Measurements from ENCODE around the gene ZSCAN23. TPM values are rescaled to one million over a fixed set of nuclear protein-coding genes. Genes with fewer than 3 reads are reported as not detected.
A peak's percentile ranks its signal among the peaks of the same experiment; 100 is the strongest.

Gene ZSCAN23
- polyA plus RNA-seq, 4 donors: 0.91 to 3.5 TPM; not detected in 2

DNA sequence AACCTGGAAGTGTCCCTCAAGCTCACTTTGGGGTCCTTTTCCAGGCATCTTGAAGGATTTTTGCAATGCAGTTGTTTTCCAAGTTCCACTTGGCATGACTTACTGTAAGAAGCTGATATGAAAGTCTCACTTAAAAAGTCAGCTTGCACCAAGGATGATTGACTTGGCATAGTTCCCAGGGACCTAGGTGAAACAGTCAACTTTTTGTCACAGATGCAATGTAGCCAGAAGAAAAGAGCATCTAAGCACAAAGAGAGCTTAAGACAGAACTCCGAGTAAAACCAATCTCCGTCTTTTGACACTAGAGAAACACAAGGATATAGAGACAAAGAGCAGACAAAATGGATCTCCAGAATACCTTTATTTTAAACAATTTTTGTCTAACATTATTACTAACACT is 41.1 kb downstream of the ZSCAN23 start:
- no peak for FAIRE-seq
- Histone ChIP-seq H3K9me3 (ENCODE audit: control insufficient read depth in 2 of 2, insufficient read depth in 1 of 2, low read depth in 1 of 2, low read length in 1 of 2) (no peaks in the 10 kb centered on the region), H3K27me3 (ENCODE audit: control insufficient read depth in 3 of 3, insufficient read depth in 3 of 3, low read length in 3 of 3) (peaks cover 0 to 10% (median 0%) of the 10 kb centered on the region in 3 donors), H3K4me3 (ENCODE audit: low read depth in 1 of 3, low read length in 3 of 3) (no peak overlapping the region), H3K36me3 (ENCODE audit: control insufficient read depth in 3 of 3, insufficient read depth in 2 of 3, low read depth in 1 of 3, low read length in 3 of 3) (peaks cover 0 to 4% (median 0%) of the 10 kb centered on the region in 3 donors), H3K27ac (ENCODE audit: low read depth in 1 of 3, low read length in 2 of 3) (no peak overlapping the region), H3K4me1 (ENCODE audit: control insufficient read depth in 3 of 3, insufficient read depth in 2 of 3, low read depth in 1 of 3, low read length in 2 of 3) (peaks cover 0 to 4% (median 0%) of the 10 kb centered on the region in 3 donors)
- DNase-seq: no peak
- 45 to 85% (median 55%) methylated on average over 2 of the region's 2 CpGs for WGBS, 3 donors

DNA sequence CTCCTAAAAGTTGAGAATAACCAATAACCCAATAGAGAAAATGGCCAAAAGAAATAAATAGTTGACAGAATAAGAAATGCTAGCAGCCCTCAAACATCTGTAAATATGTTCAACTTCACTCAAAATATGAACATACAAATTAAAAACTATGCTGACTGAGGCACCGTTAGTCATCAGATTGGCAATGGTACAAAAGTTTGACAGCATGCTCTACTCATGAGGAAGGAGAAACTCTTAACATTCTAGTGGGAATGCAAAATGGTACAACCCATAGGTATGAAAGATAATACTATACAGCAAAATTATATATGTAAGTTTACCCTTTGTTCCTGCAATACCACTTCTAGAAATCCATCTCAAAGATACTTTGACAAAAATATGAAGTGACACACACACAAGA is 42.1 kb downstream of the ZSCAN23 start:
- 48 to 88% (median 81%) methylated on average over 1 of the region's 1 CpG for WGBS, 3 donors
- Histone ChIP-seq H3K27me3 (ENCODE audit: control insufficient read depth in 3 of 3, insufficient read depth in 3 of 3, low read length in 3 of 3) (peaks cover 0 to 10% (median 0%) of the 10 kb centered on the region in 3 donors), H3K9me3 (ENCODE audit: control insufficient read depth in 2 of 2, insufficient read depth in 1 of 2, low read depth in 1 of 2, low read length in 1 of 2) (no peaks in the 10 kb centered on the region), H3K4me3 (ENCODE audit: low read depth in 1 of 3, low read length in 3 of 3) (no peak overlapping the region), H3K27ac (ENCODE audit: low read depth in 1 of 3, low read length in 2 of 3) (no peak overlapping the region), H3K36me3 (ENCODE audit: control insufficient read depth in 3 of 3, insufficient read depth in 2 of 3, low read depth in 1 of 3, low read length in 3 of 3) (peaks cover 0 to 4% (median 0%) of the 10 kb centered on the region in 3 donors), H3K4me1 (ENCODE audit: control insufficient read depth in 3 of 3, insufficient read depth in 2 of 3, low read depth in 1 of 3, low read length in 2 of 3) (peaks cover 0 to 7% (median 0%) of the 10 kb centered on the region in 3 donors)
- DNase-seq (no peak), FAIRE-seq (no peak)

DNA sequence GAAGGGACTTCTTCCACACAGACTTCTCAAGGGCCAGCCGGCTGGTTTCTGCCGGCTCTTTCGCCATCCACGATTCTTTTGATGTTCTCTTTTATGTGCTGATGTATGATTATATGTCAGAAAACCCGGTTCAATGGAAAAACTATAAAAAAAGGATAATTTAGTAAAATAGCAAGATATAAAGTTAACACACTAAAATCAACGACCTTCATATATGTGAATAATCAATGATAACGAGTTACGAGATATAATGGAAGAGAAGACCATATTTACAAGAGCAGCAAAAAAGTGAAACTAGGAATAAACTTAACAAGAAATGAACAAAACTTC is 43.2 kb downstream of the ZSCAN23 start:
- no peaks in the 10 kb centered on the region for H3K9me3 ChIP-seq (ENCODE audit: control insufficient read depth in 2 of 2, insufficient read depth in 1 of 2, low read depth in 1 of 2, low read length in 1 of 2)
- peak overlapping the region; percentile 95 to 99 (median 98) for H3K4me3 ChIP-seq (ENCODE audit: low read depth in 1 of 3, low read length in 3 of 3)
- H3K36me3 ChIP-seq (ENCODE audit: control insufficient read depth in 3 of 3, insufficient read depth in 2 of 3, low read depth in 1 of 3, low read length in 3 of 3): peaks cover 0 to 6% (median 0%) of the 10 kb centered on the region in 3 donors
- peaks cover 0 to 7% (median 0%) of the 10 kb centered on the region in 3 donors for H3K4me1 ChIP-seq (ENCODE audit: control insufficient read depth in 3 of 3, insufficient read depth in 2 of 3, low read depth in 1 of 3, low read length in 2 of 3)
- WGBS, 3 donors: 23 to 31% (median 24%) methylated on average over 8 of the region's 8 CpGs
- no peak for DNase-seq
- FAIRE-seq: no peak
- H3K27me3 ChIP-seq (ENCODE audit: control insufficient read depth in 3 of 3, insufficient read depth in 3 of 3, low read length in 3 of 3): peaks cover 0 to 10% (median 0%) of the 10 kb centered on the region in 3 donors
- H3K27ac ChIP-seq (ENCODE audit: low read depth in 1 of 3, low read length in 2 of 3): peak overlapping the region; percentile 32 to 90 (median 80)

DNA sequence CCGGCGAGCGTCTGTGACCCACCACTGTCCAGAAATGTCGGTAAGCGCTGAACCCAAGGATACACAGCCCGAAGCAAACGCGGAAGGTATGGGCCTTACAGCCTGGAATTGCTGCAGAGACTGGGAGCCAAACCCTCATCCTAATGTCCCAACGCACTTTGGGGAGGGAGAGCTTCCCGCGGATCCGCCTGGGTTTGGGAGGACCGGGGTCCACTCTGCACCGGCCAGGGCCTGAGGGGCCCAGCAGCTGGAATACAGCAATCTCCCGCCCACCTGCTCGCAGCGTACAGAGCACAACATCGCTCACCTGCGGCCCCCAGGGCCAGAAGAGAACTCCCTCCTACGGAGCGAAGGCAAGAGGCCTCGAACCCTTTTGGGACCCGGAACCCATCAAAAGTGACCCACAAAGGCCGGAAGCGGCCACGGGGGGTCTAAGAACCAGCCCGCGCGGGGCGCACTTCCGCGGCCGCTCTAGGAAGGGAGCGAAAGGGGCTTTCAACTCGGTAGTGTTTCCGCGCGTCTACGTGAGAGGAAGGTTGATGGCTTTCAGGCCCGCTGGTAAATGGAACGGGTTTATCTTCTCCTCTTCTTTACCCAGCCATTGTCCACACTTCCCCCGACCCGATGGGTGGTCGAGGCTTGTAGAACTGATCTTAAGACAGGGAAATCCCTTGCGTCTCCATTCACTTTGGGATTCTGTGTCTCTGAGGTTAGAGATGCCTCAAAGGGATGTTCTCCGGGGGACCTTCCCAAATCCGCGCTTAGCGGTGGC is 43.8 kb downstream of the ZSCAN23 start, which contains the start of gene ZSCAN12:
ZSCAN12 (minus strand) TSS at position 398 of the 772 bp plus-strand sequence. CDS start 1,342 bp downstream, outside the sequence.
- peaks cover 0 to 7% (median 0%) of the 10 kb centered on the region in 3 donors for H3K4me1 ChIP-seq (ENCODE audit: control insufficient read depth in 3 of 3, insufficient read depth in 2 of 3, low read depth in 1 of 3, low read length in 2 of 3)
- FAIRE-seq: no peak
- WGBS, 3 donors: 1 to 3% (median 2%) methylated on average over 42 to 49 of the region's 49 CpGs

DNA sequence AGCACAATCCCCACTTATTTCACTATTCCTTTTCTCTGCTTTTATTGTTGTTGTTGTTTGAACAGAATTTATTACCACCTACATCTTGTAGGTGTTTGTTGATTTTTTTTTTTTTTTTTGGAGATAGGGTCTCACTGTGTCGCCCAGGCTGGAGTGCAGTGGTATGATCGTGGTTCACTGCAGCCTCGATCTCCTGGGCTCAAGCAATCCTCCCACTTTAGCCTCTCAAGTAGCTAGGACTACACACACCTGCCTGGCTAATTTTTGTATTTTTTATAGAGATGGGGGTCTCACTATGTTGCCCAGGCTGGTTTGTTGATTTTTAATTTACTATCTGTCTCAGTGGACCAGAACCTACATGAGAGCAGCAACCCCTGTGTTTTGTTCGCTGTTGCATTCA is 47.4 kb downstream of the ZSCAN23 start:
- peaks cover 0 to 2% (median 0%) of the 10 kb centered on the region in 3 donors for H3K27me3 ChIP-seq (ENCODE audit: control insufficient read depth in 3 of 3, insufficient read depth in 3 of 3, low read length in 3 of 3)
- H3K9me3 ChIP-seq (ENCODE audit: control insufficient read depth in 2 of 2, insufficient read depth in 1 of 2, low read depth in 1 of 2, low read length in 1 of 2): no peaks in the 10 kb centered on the region
- FAIRE-seq (no peak), DNase-seq (no peak)
- H3K36me3 ChIP-seq (ENCODE audit: control insufficient read depth in 3 of 3, insufficient read depth in 2 of 3, low read depth in 1 of 3, low read length in 3 of 3): peaks cover 5 to 10% (median 5%) of the 10 kb centered on the region in 3 donors
- H3K4me1 ChIP-seq (ENCODE audit: control insufficient read depth in 3 of 3, insufficient read depth in 2 of 3, low read depth in 1 of 3, low read length in 2 of 3): peaks cover 0 to 7% (median 0%) of the 10 kb centered on the region in 3 donors
- 93 to 100% (median 96%) methylated on average over 4 of the region's 4 CpGs for WGBS, 3 donors
- no peak overlapping the region for H3K4me3 ChIP-seq (ENCODE audit: low read depth in 1 of 3, low read length in 3 of 3)
- H3K27ac ChIP-seq (ENCODE audit: low read depth in 1 of 3, low read length in 2 of 3): no peak overlapping the region

More for the DNA sequence above, 43.8 kb downstream of the ZSCAN23 start, which contains the start of gene ZSCAN12:
- peak within 1 kb of the TSS; percentile 32 to 90 (median 80) for H3K27ac ChIP-seq (ENCODE audit: low read depth in 1 of 3, low read length in 2 of 3)
- no peaks in the 10 kb centered on the region for H3K9me3 ChIP-seq (ENCODE audit: control insufficient read depth in 2 of 2, insufficient read depth in 1 of 2, low read depth in 1 of 2, low read length in 1 of 2)
- H3K4me3 ChIP-seq (ENCODE audit: low read depth in 1 of 3, low read length in 3 of 3): peak within 1 kb of the TSS; percentile 95 to 99 (median 98)
- H3K36me3 ChIP-seq (ENCODE audit: control insufficient read depth in 3 of 3, insufficient read depth in 2 of 3, low read depth in 1 of 3, low read length in 3 of 3): peaks cover 0 to 6% (median 0%) of the 10 kb centered on the region in 3 donors
- H3K27me3 ChIP-seq (ENCODE audit: control insufficient read depth in 3 of 3, insufficient read depth in 3 of 3, low read length in 3 of 3): peaks cover 0 to 10% (median 0%) of the 10 kb centered on the region in 3 donors
- DNase-seq: peak; percentile 77 to 93

DNA sequence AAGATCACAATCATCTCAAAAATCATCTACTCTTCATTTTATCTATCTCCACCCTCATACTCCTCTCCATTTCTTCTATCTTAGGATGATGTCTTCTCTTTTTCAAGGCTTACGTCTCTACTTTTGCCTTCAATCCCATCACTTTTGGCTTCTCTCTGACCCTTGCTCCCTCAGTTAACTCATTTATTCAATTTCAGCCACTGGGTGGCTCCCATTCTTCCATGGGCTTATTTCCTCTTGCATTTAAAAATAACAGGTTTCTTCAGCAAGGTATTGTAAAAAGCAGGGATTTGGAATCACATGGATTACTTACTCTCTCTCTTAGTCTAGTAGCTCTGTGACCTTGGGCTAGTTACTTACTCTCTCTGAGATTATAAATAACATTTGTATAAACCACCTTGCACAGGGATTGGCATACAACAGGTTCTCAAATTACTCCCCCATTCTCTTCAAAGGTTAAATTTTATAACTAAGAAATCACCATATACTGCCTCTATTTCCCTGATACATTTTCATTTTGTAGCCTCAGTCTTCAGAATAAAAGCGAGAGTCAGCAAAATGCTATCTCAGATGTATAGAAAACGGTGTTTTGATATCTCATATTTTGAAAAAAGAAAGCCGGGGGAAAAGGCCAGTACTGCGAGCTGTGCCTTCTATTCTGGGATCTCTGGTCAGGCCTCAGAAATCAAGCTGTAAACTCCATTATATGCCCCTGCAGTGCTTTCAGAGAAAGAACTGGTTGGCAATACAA is 49.2 kb downstream of the ZSCAN23 start:
- Histone ChIP-seq H3K27me3 (ENCODE audit: control insufficient read depth in 3 of 3, insufficient read depth in 3 of 3, low read length in 3 of 3) (no peaks in the 10 kb centered on the region), H3K4me3 (ENCODE audit: low read depth in 1 of 3, low read length in 3 of 3) (no peak overlapping the region), H3K4me1 (ENCODE audit: control insufficient read depth in 3 of 3, insufficient read depth in 2 of 3, low read depth in 1 of 3, low read length in 2 of 3) (peaks cover 0 to 7% (median 0%) of the 10 kb centered on the region in 3 donors), H3K27ac (ENCODE audit: low read depth in 1 of 3, low read length in 2 of 3) (no peak overlapping the region), H3K9me3 (ENCODE audit: control insufficient read depth in 2 of 2, insufficient read depth in 1 of 2, low read depth in 1 of 2, low read length in 1 of 2) (no peaks in the 10 kb centered on the region), H3K36me3 (ENCODE audit: control insufficient read depth in 3 of 3, insufficient read depth in 2 of 3, low read depth in 1 of 3, low read length in 3 of 3) (peaks cover 7 to 14% (median 10%) of the 10 kb centered on the region in 3 donors)
- FAIRE-seq (no peak), DNase-seq (peak; percentile 8 to 22)
- 78 to 91% (median 79%) methylated on average over 5 of the region's 5 CpGs for WGBS, 3 donors

DNA sequence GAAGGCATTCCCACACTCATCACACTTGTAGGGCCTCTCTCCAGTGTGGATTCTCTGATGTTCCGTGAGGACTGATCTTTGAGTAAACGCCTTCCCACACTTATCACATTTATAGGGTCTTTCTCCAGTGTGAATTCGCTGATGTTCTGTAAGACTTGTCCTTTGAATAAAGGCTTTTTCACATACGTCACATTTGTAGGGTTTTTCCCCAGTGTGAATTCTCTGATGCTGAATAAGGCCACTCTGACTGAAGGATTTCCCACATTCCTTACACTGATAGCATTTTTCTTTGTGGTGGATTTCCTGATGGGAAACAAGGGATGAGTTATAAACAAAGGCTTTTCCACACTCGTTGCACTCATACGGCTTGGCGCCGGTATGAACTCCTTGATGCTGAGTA is 52.6 kb downstream of the ZSCAN23 start:
- Histone ChIP-seq H3K27ac (ENCODE audit: low read depth in 1 of 3, low read length in 2 of 3) (no peak overlapping the region), H3K36me3 (ENCODE audit: control insufficient read depth in 3 of 3, insufficient read depth in 2 of 3, low read depth in 1 of 3, low read length in 3 of 3) (peaks cover 7 to 12% (median 10%) of the 10 kb centered on the region in 3 donors), H3K27me3 (ENCODE audit: control insufficient read depth in 3 of 3, insufficient read depth in 3 of 3, low read length in 3 of 3) (no peaks in the 10 kb centered on the region), H3K4me1 (ENCODE audit: control insufficient read depth in 3 of 3, insufficient read depth in 2 of 3, low read depth in 1 of 3, low read length in 2 of 3) (no peaks in the 10 kb centered on the region), H3K9me3 (ENCODE audit: control insufficient read depth in 2 of 2, insufficient read depth in 1 of 2, low read depth in 1 of 2, low read length in 1 of 2) (no peaks in the 10 kb centered on the region), H3K4me3 (ENCODE audit: low read depth in 1 of 3, low read length in 3 of 3) (no peak overlapping the region)
- FAIRE-seq: no peak
- 95 to 97% (median 95%) methylated on average over 8 of the region's 8 CpGs for WGBS, 3 donors
- no peak for DNase-seq

DNA sequence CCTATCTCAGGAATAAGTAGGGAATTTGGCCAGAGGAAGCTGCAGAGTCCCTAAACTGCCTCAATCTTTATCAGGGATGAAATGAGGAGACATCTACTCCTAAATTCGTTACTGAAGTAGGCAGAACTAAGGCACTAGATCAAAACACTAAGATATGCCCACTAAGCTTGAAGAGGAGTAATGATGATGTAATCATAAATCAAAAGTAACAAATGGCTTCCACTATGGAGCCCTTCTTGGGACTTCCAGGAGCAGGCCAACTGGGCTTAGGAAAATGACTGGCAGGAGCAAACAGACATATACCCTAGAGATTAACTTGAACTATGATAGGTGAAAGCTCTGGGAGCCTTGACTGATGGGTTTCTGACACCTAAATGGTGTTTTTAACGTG is 59.2 kb downstream of the ZSCAN23 start:
- WGBS, 3 donors: 70 to 75% (median 74%) methylated on average over 2 of the region's 2 CpGs
- no peak for DNase-seq
- FAIRE-seq: no peak
- H3K4me3 ChIP-seq (ENCODE audit: low read depth in 1 of 3, low read length in 3 of 3): no peak overlapping the region
- peaks cover 0 to 1% of the 10 kb centered on the region in 2 donors for H3K9me3 ChIP-seq (ENCODE audit: control insufficient read depth in 2 of 2, insufficient read depth in 1 of 2, low read depth in 1 of 2, low read length in 1 of 2)
- peak overlapping the region in 2 of 3 donors; percentile 77 to 82 for H3K27ac ChIP-seq (ENCODE audit: low read depth in 1 of 3, low read length in 2 of 3)
- H3K36me3 ChIP-seq (ENCODE audit: control insufficient read depth in 3 of 3, insufficient read depth in 2 of 3, low read depth in 1 of 3, low read length in 3 of 3): peaks cover 2 to 8% (median 8%) of the 10 kb centered on the region in 3 donors
- no peaks in the 10 kb centered on the region for H3K27me3 ChIP-seq (ENCODE audit: control insufficient read depth in 3 of 3, insufficient read depth in 3 of 3, low read length in 3 of 3)
- peaks cover 0 to 10% (median 2%) of the 10 kb centered on the region in 3 donors for H3K4me1 ChIP-seq (ENCODE audit: control insufficient read depth in 3 of 3, insufficient read depth in 2 of 3, low read depth in 1 of 3, low read length in 2 of 3)
